Vagina (tissue), 2 donors: ENCODE data around the gene MCEE. TPM values are rescaled to one million over a fixed set of nuclear protein-coding genes. Genes with fewer than 3 reads are reported as not detected.

Experiments
- DNase-seq, 2 donors: peaks; one replicate each; pipeline ENCODE4 v3.0.0-alpha.2; 2017; ENCODE audit errors: extremely low spot score in 2 of 2
- H3K27ac ChIP-seq: fragments of 200-600 bp; sonication (generic); one replicate; pipeline ENCODE4 v1.5.1; 2019
- H3K27me3 ChIP-seq: fragments of 200-600 bp; sonication (generic); one replicate; pipeline ENCODE4 v1.5.1; 2019
- H3K36me3 ChIP-seq, 2 donors: fragments of 200-600 bp; sonication (generic); one replicate each; pipeline ENCODE4 v1.5.1; 2017 to 2019
- H3K4me1 ChIP-seq: fragments of 200-600 bp; sonication (generic); one replicate; pipeline ENCODE4 v1.5.1; 2019
- H3K4me3 ChIP-seq, 2 donors: fragments of 200-600 bp; sonication (generic); 1 replicate in 1 of 2; 2 replicates in 1 of 2; pipeline ENCODE4 v1.5.1; 2016 to 2019
- H3K9me3 ChIP-seq: fragments of 200-600 bp; sonication (generic); one replicate; pipeline ENCODE4 v1.5.1; 2019
- POLR2A ChIP-seq, 2 donors: fragments of 450-650 bp; IDR thresholded peaks; one replicate each; pipeline ENCODE4 v1.6.1; 2017; ENCODE audit warnings: antibody characterized with exemption in 2 of 2, mild to moderate bottlenecking in 2 of 2, moderate library complexity in 2 of 2
- POLR2AphosphoS5 ChIP-seq, 2 donors: sonication (generic); formaldehyde crosslinking; IDR thresholded peaks; one replicate each; pipeline ENCODE4 v1.9.0; 2017; ENCODE audit warnings: antibody characterized with exemption in 2 of 2, mild to moderate bottlenecking in 2 of 2, low read depth in 1 of 2; ENCODE audit not compliant: insufficient read depth in 1 of 2
- intact Hi-C: fragments of 100-400 bp; cut with DNase I; formaldehyde crosslinking; loops from one replicate; pipeline ENCODE4 v1.15.1; 2023
- total RNA-seq: library from RNA; depleted of rRNA; stranded (reverse); fragments of >200 nt; gene quantifications from one replicate; pipeline ENCODE4 v1.2.3, GENCODE V29; 2016
- TF ChIP-seq, protein P1 (sequence below), 3 experiments: fragments of 450-650 bp in 2 of 3; fragments of 200-600 bp in 1 of 3; sonication (generic) in 1 of 3; IDR thresholded peaks; one replicate each; pipeline ENCODE4 v1.5.1; 2017 to 2019; ENCODE audit warnings: antibody characterized with exemption in 3 of 3, mild to moderate bottlenecking in 2 of 3, moderate library complexity in 2 of 3

The MCEE gene
- total RNA-seq, 1 donor from 2014 or later, result 12.8 TPM

DNA sequence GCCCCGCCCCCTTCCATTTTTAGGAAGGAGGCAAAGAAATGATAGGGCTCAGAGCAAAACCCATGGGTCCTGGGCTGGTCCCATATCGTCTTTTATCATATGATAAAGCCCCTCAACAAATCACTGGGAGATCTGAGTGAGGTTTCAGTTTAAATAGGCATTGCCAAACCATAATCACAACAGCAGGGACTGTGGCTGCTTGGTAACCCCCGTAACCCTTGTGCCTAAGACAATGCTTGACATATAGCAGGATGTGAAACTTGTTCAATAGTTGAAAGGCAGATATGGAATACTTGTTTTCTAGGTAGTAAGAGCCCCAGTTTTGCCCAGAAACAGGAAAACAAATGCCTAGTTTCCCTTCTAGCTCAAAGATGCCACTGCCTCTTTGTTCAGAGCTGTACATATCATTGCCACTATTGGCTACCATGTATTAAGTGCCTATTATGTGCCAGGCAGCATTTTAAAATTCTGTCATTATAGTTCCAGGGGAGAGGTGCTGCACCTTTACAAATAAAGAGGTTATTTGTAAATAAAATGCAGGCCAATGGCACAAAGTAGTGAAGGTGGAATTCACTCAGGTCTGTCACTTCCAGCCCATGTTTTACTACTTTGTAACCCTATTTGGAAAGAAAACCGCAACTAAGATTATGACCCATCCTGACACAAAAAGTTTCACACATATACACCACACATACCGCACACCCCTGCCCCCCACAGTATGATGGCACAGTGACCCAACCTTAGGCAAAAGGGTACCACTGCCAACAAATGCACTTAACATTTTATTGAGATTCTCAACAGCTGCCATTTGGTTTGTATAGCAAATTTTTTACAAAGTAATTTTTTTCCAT, 47.4 kb downstream of the MCEE start:
- TF ChIP-seq, protein P1, sequence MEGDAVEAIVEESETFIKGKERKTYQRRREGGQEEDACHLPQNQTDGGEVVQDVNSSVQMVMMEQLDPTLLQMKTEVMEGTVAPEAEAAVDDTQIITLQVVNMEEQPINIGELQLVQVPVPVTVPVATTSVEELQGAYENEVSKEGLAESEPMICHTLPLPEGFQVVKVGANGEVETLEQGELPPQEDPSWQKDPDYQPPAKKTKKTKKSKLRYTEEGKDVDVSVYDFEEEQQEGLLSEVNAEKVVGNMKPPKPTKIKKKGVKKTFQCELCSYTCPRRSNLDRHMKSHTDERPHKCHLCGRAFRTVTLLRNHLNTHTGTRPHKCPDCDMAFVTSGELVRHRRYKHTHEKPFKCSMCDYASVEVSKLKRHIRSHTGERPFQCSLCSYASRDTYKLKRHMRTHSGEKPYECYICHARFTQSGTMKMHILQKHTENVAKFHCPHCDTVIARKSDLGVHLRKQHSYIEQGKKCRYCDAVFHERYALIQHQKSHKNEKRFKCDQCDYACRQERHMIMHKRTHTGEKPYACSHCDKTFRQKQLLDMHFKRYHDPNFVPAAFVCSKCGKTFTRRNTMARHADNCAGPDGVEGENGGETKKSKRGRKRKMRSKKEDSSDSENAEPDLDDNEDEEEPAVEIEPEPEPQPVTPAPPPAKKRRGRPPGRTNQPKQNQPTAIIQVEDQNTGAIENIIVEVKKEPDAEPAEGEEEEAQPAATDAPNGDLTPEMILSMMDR (IDR thresholded peaks at IDR 0.05), result no peak
- TF ChIP-seq POLR2AphosphoS5 (IDR thresholded peaks at IDR 0.05; ENCODE audit: insufficient read depth in 1 of 2, low read depth in 1 of 2) (no peak), POLR2A (IDR thresholded peaks at IDR 0.05) (no peak)
- no peak for DNase-seq
- intact Hi-C loops, result no loop called here
- H3K9me3 ChIP-seq, result no peaks in the 10 kb centered on the region
- no peaks in the 10 kb centered on the region for H3K27me3 ChIP-seq
- H3K4me1 ChIP-seq, result peaks cover 11% of the 10 kb centered on the region
- H3K36me3 ChIP-seq, result peaks cover 0 to 18% of the 10 kb centered on the region in 2 donors
- no peak overlapping the region for H3K27ac ChIP-seq
- no peak overlapping the region for H3K4me3 ChIP-seq

DNA sequence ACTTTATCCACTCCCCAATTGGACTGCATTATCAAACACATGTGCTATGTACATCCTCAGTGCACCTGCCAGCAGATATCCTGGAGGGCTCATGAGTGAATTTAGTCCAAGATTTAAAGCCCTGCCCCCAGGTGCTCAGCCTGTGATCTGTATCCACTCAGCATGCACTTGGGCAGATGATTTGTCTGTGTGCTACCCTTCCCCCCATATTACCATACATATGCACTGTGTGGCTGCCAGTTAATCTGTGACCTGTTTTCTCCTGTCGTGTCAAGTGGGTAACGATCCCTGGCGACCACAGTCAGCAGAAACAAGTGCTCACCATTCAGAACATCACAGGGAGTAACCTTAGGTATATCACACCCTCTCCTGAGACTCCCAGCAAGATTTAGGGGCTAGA, 51.4 kb downstream of the MCEE start:
- Histone ChIP-seq H3K27ac (no peak overlapping the region), H3K4me1 (no peaks in the 10 kb centered on the region), H3K27me3 (no peaks in the 10 kb centered on the region), H3K36me3 (peaks cover 0 to 54% of the 10 kb centered on the region in 2 donors), H3K9me3 (no peaks in the 10 kb centered on the region), H3K4me3 (no peak overlapping the region)
- intact Hi-C loops, result no loop called here
- DNase-seq, result no peak
- TF ChIP-seq POLR2A (IDR thresholded peaks at IDR 0.05) (no peak), POLR2AphosphoS5 (IDR thresholded peaks at IDR 0.05; ENCODE audit: insufficient read depth in 1 of 2, low read depth in 1 of 2) (no peak)
- TF ChIP-seq, protein P1 (IDR thresholded peaks at IDR 0.05), result no peak

DNA sequence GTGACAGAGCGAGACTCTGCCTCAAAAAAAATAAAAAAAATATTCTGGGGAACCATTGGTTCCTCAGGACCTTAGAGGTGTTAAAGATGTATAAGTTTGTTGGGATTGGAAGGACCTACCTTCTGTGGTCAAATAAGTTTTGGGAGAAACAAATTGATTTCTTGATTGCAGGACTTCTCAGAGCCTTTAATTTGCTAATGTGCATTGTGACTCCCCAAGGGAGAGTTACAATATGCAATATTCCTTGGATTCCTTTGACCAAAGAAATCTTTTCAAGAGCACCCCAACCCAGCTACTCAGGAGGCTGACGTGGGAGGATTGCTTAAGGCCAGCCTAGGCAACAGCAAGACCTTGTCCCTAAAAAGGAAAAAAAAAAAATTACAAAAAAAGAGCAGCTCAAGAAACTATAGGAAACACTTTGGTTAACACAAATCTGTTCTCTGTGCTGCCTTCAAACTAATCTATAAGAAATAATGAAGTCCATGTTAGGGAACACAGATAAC, 55.1 kb downstream of the MCEE start:
- Histone ChIP-seq H3K9me3 (no peaks in the 10 kb centered on the region), H3K36me3 (peaks cover 0 to 65% of the 10 kb centered on the region in 2 donors), H3K4me1 (peaks cover 30% of the 10 kb centered on the region), H3K27ac (no peak overlapping the region), H3K27me3 (no peaks in the 10 kb centered on the region), H3K4me3 (no peak overlapping the region)
- TF ChIP-seq, protein P1 (IDR thresholded peaks at IDR 0.05), result no peak
- no peak for TF ChIP-seq POLR2AphosphoS5 (IDR thresholded peaks at IDR 0.05; ENCODE audit: insufficient read depth in 1 of 2, low read depth in 1 of 2)
- no peak for TF ChIP-seq POLR2A (IDR thresholded peaks at IDR 0.05)
- no peak for DNase-seq
- intact Hi-C loops, result no loop called here

DNA sequence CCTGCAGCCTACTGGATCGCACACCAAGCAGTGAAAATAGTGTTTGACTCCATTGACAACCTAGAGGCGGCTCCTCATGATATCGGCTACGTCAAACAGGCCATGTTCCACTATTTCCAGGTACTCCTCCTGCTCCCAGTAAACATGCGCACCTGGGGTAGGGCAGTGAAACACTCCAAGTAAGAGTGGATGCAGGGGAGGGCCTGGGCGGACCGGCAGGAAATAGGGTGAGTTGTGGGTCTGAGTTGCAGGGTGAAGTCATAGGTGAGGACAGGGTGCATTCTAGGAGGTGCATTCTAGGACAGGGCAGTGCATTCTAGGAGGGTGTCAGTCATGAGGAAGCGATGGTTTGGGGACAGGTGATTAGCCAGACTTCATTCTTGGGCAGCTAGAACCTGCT, 56.6 kb downstream of the MCEE start:
- TF ChIP-seq POLR2AphosphoS5 (IDR thresholded peaks at IDR 0.05; ENCODE audit: insufficient read depth in 1 of 2, low read depth in 1 of 2) (no peak), POLR2A (IDR thresholded peaks at IDR 0.05) (no peak)
- TF ChIP-seq, protein P1 (IDR thresholded peaks at IDR 0.05), result no peak
- intact Hi-C loops, result no loop called here
- Histone ChIP-seq H3K36me3 (peaks cover 0 to 55% of the 10 kb centered on the region in 2 donors), H3K4me1 (peaks cover 42% of the 10 kb centered on the region), H3K27ac (no peak overlapping the region), H3K4me3 (no peak overlapping the region), H3K27me3 (no peaks in the 10 kb centered on the region), H3K9me3 (no peaks in the 10 kb centered on the region)
- no peak for DNase-seq

DNA sequence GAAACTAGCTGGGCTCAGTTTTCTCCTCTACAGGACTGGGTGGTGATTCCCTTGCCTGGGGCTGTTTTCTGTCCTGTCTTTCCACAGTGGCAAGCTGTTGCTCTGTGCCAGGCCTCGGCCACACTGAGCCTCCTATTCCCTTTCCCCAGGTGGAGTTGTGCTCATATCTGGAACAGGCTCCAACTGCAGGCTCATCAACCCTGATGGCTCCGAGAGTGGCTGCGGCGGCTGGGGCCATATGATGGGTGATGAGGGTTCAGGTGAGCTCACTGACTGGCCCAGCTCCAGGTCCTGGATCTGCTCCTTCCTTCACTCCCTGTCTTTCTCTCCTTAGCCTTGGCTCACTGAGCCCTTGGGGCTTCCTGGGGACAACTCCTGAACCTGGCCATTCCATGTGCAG, 57.5 kb downstream of the MCEE start:
- Histone ChIP-seq H3K27me3 (no peaks in the 10 kb centered on the region), H3K4me3 (no peak overlapping the region), H3K4me1 (peaks cover 47% of the 10 kb centered on the region), H3K36me3 (peaks cover 0 to 46% of the 10 kb centered on the region in 2 donors), H3K27ac (peak overlapping the region; percentile 16), H3K9me3 (no peaks in the 10 kb centered on the region)
- DNase-seq, result no peak
- intact Hi-C loops, result no loop called here
- TF ChIP-seq, protein P1 (IDR thresholded peaks at IDR 0.05), result no peak
- TF ChIP-seq POLR2AphosphoS5 (IDR thresholded peaks at IDR 0.05; ENCODE audit: insufficient read depth in 1 of 2, low read depth in 1 of 2) (no peak), POLR2A (IDR thresholded peaks at IDR 0.05) (no peak)
